Gastrocnemius medialis (tissue), 4 donors: Measurements from ENCODE around the gene SPRR1B.

ENCODE experiments used
- POLR2A ChIP-seq, 2 donors: fragments of 450-650 bp; IDR thresholded peaks; one replicate each; pipeline ENCODE4 v1.6.1; 2017; ENCODE audit warnings: antibody characterized with exemption in 2 of 2, mild to moderate bottlenecking in 2 of 2, moderate library complexity in 2 of 2
- TF ChIP-seq, protein P1 (sequence below), 5 experiments: fragments of 450-650 bp in 3 of 5; fragments of 200-600 bp in 2 of 5; sonication (generic) in 2 of 5; IDR thresholded peaks in 4 of 5; conservative IDR thresholded peaks in 1 of 5; 1 replicate in 4 of 5; 2 replicates in 1 of 5; pipeline ENCODE4 v1.5.1; 2016 to 2019; ENCODE audit warnings: antibody characterized with exemption in 5 of 5, mild to moderate bottlenecking in 3 of 5, moderate library complexity in 3 of 5

DNA sequence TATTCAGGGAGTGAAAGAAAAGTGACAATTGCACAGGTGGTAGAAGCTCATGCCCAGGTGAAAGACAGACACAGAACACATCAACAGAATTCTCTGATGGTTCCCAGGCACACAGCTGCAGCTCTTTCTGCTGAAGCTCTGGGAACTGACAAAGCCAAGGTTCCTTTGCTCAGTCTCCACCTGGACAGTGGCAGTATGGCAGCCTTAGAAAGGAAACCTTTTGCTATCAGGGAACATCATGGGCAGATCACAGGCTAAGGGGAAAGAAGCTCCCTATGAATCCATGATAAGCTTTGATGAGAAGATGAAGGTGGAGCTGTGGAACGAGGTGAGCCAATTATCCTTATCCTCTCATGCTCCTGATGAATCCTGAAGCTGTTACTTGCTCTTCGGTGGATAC lies 39.2 kb downstream of the SPRR1B start:
- TF ChIP-seq, protein P1, sequence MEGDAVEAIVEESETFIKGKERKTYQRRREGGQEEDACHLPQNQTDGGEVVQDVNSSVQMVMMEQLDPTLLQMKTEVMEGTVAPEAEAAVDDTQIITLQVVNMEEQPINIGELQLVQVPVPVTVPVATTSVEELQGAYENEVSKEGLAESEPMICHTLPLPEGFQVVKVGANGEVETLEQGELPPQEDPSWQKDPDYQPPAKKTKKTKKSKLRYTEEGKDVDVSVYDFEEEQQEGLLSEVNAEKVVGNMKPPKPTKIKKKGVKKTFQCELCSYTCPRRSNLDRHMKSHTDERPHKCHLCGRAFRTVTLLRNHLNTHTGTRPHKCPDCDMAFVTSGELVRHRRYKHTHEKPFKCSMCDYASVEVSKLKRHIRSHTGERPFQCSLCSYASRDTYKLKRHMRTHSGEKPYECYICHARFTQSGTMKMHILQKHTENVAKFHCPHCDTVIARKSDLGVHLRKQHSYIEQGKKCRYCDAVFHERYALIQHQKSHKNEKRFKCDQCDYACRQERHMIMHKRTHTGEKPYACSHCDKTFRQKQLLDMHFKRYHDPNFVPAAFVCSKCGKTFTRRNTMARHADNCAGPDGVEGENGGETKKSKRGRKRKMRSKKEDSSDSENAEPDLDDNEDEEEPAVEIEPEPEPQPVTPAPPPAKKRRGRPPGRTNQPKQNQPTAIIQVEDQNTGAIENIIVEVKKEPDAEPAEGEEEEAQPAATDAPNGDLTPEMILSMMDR (IDR thresholded peaks at IDR 0.05 in 4 of 5, conservative IDR thresholded peaks at IDR 0.05 in 1 of 5), result no peak
- TF ChIP-seq POLR2A (IDR thresholded peaks at IDR 0.05), result no peak
